H1 (cell line): ENCODE data around the gene MAP7. TPM values are rescaled to one million over a fixed set of nuclear protein-coding genes. Genes with fewer than 3 reads are reported as not detected.

Source experiments
- CBX5 ChIP-seq: fragments of 300-800, 300-1000 bp; sonication (generic); IDR thresholded peaks from 2 replicates; pipeline ENCODE4 v1.7.1; 2016; ENCODE audit warnings: antibody characterized with exemption, low read length, low read depth
- CHD2 ChIP-seq: IDR thresholded peaks from 2 replicates; pipeline ENCODE4 v1.6.1; 2012; ENCODE audit warnings: low read length, improper control_type of control experiment
- MAFK ChIP-seq: IDR thresholded peaks from 2 replicates; pipeline ENCODE4 v1.6.1; 2012; ENCODE audit warnings: low read depth, mild to moderate bottlenecking, improper control_type of control experiment, low read length
- MAX ChIP-seq: IDR thresholded peaks from 2 replicates; pipeline ENCODE4 v1.6.1; 2012; ENCODE audit warnings: inconsistent platforms
- POLR2A ChIP-seq, 2 experiments: IDR thresholded peaks; 1 replicate in 1 of 2; 2 replicates in 1 of 2; pipeline ENCODE4 v1.6.1; 2011; ENCODE audit warnings: low read depth in 2 of 2, low read length in 2 of 2, mild to moderate bottlenecking in 2 of 2; ENCODE audit errors: control extremely low read depth in 1 of 2
- RFX5 ChIP-seq: IDR thresholded peaks from 2 replicates; pipeline ENCODE4 v1.6.1; 2011; ENCODE audit warnings: low read depth, low read length, improper control_type of control experiment, borderline replicate concordance
- RXRA ChIP-seq: IDR thresholded peaks from 2 replicates; pipeline ENCODE4 v1.6.1; 2011; ENCODE audit warnings: low read depth, mild to moderate bottlenecking, low read length, moderate library complexity; ENCODE audit not compliant: insufficient read depth
- polyA plus RNA-seq, 7 experiments: library from polyadenylated mRNA; depleted of rRNA in 3 of 7; stranded (reverse) in 5 of 7; unstranded in 2 of 7; fragments of >200 nt in 5 of 7; fragments of 200-250 nt in 2 of 7; gene quantifications; 1 replicate in 5 of 7; 2 replicates in 1 of 7; 4 replicates in 1 of 7; pipeline versions ENCODE4 v1.2.1 to v1.2.3, GENCODE V29; 2011 to 2013; ENCODE audit warnings: missing spikeins in 2 of 7, mixed read lengths in 2 of 7
- total RNA-seq: library from RNA; stranded (reverse); fragmentation: NEBNext Ultra II Directional; extraction: Animal tissue kit (Norgen Biotek cat#: 25700); gene quantifications from 2 replicates; pipeline ENCODE4 v1.2.1, GENCODE V29; 2021

MAP7 gene
- total and polyA plus RNA-seq, 2 of the 8 experiments (the other 6 are each of a cell fraction or from before 2014, with no cell fraction given) = 13.5 to 66.9 TPM

- no peak for TF ChIP-seq RFX5
- TF ChIP-seq CHD2 = no peak
- no peak for TF ChIP-seq CBX5
- no peak for TF ChIP-seq MAFK
- TF ChIP-seq POLR2A (IDR thresholded peaks at IDR 0.05; ENCODE audit: control extremely low read depth in 1 of 2, low read depth in 2 of 2, low read length in 2 of 2) = no peak
- TF ChIP-seq RXRA = no peak
- TF ChIP-seq MAX = no peak
Measured at GRCh38 chr6:136538836-136539235, 11.4 kb downstream of the MAP7 start (continued).
